ENCODE results near the gene SDHAF3.
"Not testable (repeated sequence)": the region's sequence is repeated elsewhere in the genome, so short reads cannot be mapped to it uniquely, and the experiment has no call there.

Gene SDHAF3

DNA sequence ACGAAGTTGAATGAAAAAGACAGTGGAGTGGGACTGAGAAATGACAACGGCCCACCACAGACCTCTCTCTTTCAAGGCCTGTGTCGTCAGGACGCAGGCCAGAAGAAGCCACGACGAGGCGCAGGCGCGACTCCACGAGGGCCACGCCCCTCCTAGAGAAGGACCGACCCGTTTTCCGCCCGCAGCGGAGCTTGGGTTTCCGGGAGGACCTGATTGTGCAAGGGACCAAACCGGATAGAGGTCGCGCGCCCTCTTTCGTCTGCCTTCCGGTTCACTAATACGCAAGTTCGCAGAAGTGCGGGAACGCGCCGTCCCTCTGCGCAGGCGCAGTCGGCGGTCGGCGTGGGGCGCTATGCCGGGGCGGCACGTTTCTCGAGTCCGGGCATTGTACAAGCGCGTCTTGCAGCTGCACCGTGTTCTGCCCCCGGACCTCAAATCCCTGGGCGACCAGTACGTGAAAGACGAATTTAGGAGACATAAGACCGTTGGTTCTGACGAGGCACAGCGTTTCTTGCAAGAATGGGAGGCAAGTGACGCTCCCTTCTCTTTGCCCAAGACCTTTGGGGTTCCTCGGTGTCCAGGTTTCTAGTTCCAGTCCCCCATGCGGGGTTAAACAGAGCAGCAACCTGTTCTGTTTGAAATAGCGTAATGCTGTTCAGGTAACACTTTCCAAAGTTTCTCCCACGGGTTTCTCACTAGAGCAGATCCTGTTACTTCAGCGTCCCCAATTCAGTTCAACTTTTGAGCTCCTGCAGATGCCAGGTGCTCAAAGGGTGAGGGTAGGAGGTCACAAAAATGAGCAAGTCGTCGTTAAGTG, at the start of gene SDHAF3:
Gene SDHAF3, plus strand, starts transcription at position 327 of the 817 bp plus-strand sequence. Its CDS starts 26 bp downstream, at position 353.
- peak; percentile 74 to 98 (median 93) for DNase-seq

DNA sequence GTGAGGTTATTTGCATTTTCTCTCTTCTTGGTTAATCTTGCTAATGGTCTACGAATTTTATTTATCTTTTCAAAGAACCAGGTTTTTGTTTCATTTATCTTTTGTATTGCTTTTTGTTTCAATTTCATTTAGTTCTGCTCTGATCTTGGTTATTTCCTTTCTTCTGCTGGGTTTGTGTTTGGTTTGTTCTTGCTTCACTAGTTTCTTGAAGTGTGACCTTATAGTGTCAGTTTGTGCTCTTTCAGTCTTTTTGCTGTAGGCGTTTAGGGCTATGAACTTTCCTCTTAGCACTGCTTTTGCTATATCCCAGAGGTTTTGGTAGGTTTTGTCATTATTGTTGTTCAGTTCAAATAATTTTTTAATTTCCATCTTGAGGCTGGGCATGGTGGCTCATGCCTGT, 45.5 kb upstream of the SDHAF3 start:
- not testable (repeated sequence) for DNase-seq

DNA sequence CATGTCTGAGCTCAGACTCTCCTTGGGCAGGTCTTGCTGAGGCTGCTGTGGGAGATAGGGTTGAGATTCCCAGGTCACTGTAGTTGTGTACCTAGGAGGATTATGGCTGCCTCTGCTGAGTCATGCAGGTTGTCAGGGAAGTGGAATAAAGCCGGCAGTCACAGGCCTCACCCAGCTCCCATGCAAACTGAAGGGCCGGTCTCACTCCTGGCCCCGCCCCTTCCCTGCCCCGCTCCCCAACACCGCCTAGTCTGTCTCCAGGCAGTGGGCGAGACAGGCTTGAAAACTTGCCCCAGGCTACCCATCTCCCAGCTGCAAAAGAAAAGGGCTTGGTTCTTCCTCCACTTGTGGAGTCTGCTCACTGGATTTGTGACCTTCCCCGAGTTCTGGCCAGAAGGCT, 41.6 kb upstream of the SDHAF3 start:
- DNase-seq, result no peak

DNA sequence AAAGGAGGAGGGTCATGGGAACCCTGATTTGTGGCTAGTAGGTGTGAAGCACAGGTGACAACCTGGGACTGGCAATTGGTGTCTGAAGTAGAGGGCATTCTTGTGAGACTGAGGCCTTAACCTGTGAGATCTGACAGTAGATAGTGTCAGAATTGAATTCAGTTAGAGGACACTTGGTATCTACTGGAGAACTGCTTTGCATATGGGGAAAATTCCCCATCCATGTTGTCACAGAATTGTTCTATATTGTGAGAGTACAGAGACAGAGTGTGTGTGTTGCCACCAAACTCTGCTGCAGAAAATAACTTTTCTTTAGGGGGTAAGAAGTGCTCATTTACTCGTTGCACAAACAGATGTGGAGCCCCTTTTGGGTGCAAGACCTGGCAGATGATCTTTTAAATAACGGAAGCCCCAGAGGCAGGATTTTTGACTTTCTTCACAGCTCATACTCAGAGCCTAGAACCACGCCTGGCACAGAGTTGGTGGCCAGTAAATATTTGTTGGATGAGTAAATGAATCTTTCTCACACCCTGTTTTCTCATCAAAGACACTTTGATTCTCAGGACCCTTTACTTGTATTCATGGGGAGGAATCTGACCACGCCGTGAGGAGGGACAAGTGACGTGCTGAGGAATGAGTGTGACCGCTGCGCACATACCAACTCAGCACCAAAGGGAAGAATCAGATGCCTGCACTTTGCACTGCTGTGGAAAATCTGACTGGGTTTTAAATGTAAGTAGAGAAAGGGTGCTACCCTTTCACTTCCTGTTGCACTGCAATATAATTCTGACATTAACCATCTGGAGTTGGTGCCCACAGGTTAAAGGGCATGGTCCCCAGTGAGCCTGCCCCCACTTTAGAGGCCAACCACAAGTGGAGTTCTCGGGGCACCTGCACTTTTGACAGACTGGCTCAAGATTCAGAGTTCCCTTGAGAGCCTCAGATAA, 39.2 kb upstream of the SDHAF3 start:
- no peak for DNase-seq

DNA sequence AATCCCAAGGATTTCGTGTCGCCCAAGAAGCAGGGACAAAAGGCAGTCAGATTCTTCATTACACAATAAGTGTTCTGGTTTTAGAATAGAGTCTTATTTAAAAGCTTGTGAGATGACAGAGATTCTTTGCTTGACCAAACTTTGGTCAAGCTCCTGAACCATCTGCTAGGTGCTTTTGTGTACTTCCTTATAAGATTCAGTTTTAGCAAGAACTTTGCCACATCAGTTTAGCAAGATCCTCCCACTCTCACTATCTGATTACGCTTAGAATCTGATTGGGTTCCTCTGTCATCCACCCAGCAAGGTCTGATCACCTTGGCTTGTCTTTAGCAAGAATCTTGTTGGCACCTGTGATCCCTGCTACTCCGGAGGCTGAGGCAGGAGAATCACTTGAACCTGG, 38.2 kb upstream of the SDHAF3 start:
- no peak for DNase-seq

DNA sequence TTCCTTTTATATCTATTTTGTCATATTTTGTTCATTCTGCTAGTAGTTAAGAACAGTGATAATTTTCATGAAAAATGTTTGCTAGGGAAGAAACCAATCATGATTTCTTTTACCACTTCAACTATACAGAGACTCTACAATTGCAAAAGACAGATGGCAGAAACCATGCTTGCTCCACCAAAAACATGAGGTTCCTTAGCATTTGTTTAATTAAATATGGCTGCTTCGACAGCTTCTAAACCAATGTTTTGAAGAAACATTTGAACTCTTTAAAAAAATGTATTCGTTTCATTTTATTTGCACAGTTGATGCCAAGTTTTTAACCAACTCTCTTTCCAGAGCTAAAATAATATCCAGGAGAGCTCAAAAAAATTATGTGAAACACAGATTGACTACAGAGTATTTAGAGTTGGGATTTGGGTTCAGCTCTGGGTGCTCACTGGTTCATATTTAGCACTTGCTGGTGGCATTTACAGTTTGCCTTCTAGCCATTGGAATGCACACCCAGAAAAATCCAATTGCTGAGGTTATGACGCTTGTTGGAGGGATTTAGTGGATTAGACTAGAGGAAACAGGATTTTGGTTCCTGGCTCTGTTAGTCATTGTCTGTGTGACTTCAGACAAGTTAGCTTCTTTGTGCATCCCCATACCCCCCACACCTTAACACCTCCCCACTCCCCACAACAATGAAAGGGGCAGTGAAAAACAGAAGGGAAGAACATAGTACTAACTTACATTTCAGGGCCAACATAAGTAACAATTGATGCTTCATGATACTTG, 35.8 kb upstream of the SDHAF3 start:
- DNase-seq, result no peak

DNA sequence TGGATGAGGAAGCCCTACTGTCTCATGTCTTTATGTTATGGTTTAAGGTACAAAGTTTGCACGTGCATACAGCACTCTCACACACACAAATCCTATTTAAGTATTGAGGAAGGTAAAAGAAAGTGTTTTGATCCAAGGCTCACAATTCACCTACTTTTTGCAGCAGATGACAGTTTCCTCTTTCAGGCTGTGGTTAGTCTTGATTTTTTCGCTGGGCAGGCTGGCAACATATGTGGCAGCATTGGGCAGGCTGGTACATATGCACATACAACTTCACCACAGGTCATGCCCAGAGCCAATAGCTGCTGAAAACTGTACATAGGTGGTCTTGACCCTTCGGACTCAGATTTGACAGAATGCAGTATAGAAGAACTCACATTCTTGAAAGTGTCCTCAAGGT, 29.1 kb upstream of the SDHAF3 start:
- DNase-seq, result no peak

DNA sequence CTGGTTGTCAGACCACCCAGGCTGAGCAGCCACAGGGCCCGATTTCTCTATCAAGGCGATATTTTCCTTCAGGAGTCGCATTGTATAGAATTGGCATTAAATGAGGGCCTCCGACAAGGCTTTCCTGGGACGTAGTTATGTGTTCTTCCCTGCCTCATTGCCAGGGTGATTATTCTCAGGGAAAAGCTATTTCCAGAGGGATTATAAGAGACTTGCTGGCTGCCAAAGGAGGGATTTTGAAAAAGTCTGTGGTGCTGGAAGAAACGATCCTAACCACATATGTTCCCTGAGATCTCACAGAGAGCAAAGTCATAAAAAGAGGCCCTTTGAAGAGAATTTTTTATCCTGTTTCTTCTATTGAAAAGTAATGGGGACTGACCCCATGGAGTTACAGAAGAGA, 27.7 kb upstream of the SDHAF3 start:
- no peak for DNase-seq

DNA sequence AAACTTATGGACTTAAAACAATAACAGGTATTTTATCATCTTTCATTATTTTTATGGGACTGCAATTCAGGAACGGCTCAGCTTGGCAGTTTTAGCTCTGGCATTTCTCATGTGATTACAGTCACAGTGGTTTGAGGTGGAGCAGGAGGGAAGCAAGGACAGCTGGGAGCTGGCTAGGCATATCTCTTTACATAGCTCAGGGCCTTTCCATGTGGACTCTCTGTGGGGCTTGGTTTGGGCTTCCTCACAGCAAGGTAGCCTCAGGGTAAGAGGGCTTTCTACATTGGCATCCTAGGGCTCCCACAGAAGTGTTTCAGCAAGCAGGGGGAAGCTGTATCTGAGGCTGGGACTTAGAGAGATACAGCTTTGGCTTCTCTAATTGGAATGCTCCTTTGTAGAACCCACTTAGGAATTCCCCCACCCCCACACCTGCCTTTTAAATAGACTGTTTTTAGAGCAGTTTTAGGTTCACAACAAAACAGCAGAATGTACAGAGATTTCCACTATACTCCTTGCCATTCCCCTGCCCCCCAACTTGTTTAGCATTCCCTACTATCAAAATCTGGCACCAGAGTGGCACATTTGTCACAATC, 26.6 kb upstream of the SDHAF3 start:
- DNase-seq, result no peak

DNA sequence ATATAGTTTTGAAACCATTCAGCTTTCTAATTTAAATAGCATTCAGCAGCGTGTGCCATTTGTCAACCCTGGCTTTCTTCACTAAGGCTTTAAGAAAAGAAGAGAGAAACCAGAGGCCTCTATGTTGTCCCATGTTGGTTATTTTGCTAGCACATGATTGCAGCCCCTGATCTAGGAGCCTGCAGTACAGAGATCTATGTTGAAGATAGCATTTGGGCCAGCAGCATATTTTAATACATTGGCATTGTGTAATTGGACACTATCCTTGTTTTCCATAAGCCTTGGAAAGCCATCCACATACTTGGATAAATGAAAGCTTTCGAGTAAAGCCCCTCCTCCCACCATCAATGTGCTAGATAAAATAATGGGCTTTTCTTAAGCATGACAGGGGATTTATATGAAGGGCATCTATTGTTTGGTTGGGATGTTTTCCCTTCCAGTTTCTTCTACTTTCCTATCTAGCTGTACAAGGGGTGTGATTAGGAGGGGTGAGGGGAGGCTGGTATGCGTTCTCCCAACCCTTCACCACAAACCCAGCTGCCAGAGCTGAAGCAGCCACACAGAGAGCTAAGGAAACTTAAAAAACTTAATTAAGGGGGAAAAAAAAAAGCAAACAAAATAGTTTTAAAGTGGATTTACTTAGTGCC, 23.1 kb upstream of the SDHAF3 start:
- peak in 3 of 56 donors; percentile 0 to 2 (median 0) for DNase-seq

DNA sequence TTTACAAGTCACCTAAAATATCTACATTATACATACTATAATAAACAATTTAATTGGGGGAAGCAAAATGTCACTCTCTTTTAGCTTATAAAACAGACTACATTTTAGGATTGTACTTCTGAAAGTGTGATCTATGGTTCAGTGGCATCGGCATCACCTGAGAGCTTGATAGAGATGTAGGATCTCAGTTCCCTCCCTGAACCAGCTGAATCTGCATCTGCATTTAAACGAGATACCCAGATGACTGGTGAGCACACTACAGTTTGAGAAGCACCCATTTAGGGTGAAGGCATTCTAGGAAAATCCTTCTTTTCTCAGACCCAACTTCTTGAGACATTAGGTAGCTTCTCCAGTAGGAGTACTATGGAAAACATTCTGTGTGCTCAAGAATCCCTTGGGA, 21.5 kb upstream of the SDHAF3 start:
- no peak for DNase-seq

DNA sequence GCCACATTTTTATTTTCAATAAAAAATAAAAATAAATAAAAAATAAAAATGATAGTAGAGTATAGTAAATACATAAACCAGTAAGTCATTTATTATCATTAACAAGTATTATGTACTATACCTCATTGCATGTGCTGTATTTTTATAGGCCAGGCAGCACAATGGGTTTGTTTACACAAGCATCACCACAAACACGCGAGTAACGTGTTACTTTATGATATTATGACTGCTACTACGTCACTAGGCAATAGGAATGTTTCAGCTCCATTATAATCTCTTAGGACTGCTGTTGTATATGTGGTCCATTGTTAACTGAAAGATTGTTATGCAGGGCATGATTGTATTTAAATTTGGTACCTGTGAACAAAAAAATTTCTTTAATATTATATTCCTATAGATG, 20.8 kb upstream of the SDHAF3 start:
- DNase-seq, result no peak

DNA sequence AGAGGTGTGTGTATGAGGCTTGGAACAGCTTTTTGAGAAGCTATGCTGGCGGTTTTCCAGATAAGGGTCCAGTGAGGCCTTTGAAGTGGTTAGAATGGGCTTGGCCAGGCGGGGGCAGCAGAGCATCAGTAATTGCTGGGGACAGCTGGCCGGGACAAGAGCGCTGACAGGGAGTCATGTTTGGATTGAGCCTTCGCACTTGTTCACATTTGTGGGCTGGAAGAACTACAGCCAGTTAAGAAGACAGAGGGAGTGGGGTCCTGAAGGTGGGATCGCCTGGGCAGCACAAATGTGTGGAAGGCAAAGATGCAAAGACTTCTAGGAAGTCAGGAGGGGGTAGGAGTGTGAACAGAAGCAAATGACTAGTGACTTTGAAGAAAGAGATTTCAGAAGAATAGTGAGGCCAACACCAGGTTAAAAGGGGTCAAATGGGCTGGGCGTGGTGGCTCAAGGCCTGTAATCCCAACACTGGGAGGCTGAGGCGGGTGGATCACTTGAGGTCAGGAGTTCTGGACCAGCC, 12.7 kb upstream of the SDHAF3 start:
- peak in 53 of 56 donors; percentile 7 to 90 (median 63) for DNase-seq

DNA sequence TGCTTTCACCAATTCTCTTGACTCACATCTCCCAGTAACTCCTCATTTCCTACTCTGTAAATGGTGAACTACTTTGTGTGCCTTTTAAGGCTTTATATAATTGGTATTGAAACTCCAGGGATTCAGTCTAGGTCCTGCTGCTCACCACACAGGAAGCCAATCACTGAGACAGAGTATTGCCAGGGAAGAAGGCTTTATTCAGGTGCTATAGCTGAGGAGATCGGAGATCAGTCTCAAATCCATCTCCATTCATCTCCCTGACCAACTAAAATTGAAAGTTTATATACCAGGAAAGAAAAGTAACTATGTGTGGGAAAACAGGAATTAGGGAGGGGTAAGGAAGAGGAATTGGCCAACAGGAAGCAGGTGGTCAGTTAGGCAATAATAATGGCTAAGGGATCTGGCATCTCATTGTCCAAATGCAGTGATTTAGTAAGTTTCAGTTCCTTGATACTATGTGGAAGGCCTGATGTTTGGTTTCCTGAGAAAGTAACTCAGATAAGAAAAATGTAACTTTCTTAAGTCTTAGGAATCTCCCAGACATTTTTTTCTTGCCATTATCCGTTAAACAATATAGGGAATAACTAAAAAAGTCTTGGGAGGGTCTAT, 10.2 kb upstream of the SDHAF3 start:
- DNase-seq, result no peak

DNA sequence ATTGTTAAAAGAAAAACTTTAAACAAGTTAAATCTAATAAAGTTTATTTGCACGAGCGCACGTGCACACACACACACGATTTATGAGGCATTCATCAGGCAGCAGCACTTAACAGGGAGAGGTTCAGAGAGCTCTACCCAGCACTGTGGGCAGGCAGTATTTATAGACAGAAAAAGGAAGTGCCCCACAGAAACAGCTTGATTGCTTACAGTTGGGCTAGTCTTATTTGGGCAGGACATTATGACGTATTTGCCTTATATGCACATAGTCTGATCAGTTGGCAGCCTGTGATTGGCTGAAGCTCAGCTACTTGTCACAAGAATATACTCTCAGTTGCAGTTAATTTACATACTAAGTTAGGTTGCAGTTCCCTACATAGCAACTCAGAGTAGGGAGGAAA, 1.2 kb upstream of the SDHAF3 start:
- peak in 2 of 56 donors; percentile 2 to 23 for DNase-seq

DNA sequence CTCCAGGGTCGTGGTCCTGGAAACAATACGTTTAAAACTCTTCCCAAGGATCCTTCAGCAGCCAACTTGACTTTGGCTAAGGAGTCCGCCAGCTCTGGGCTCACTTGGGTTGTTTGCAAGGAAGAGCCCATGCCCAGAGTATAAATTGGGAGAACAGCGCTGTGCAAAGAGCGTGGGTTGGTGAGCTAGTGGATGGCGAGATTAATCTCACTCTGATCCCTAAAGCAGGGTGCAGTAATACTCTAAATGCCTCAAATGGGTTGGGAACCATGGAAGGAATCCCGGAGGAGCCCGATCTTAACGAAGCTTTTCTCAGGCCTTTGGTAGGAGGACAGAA, 495 bp upstream of the SDHAF3 start:
- peak in 1 of 56 donors; percentile 30 for DNase-seq

DNA sequence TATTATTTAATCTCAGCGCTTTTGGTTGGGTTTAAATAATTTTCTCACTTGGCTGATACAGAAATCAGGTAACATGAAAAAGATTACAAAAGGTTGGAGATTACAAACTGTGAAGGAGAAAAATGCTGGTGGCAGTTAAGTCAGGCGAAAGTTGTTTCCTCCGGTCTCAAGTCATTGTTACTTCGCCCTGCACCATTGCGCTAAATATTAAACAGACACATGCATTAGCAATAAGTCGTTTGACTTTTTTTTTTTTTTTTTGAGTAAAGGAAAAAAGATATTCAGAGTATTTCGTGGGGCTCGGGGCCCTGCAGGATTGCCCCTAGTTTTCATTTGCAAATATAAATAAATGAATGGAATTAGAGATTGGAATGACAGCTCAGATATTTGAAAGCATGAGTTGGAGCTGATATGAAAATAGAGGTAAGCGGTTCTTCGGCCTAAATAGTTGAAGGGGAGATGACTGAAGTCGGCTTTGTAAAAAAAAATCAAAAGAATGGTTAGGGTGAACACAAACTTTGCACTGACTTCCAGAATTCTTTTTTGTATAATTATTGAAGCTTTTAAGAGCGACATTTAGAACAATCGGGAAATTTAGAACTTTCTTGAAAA, 914 bp downstream of the SDHAF3 start:
- DNase-seq, result no peak

DNA sequence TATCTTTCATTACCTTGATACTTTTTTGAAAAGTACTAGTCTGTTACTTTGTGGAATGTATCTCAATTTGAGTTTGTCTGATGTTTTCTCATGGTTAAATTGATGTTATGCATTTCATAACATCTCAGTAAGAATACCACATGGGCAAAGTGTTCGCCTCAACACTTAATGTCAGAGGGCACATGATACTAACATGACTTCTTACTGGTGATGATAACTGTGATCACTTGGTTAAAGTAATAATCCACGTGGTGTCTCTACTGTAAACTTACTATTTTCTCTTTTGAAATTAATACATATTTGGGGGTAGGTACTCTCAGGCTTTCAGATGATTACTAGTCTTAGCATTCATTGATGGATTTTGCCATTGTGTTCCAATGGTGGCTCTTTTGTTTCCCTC, 2.2 kb downstream of the SDHAF3 start:
- no peak for DNase-seq

DNA sequence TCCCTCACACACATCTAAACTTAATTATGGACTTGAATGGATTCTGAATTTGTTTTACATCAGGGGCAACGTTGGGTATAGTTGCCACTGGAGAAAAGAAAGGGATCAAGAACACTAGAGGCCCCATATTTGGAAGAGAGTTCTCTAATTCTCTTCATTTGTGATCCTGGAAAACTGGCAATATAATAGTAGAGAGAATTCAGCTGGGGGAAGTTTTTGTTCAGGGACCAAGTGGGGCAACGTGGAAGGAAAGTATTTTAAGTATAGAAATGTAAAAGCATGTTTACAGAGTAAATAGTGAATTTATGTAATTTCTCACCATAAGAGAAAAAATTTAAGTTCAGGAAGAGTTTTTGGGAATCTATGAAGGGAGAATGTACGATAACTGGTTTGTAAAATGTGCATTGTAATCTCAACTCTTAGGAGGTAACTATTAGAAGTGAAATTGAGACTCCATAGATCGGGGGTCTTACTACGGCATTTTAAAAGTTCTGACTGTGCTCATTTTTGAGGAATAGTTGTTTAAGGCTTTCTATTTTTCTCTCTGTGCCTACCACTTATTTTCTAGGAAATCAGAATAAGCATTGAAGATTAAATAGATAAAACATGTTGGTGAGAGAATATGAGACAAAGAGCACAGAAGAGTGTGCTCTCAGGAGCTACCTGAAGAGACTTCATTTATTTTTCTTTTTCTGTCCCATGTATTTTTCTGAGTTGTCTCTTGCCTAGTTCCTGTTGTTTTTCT, 3.4 kb downstream of the SDHAF3 start:
- no peak for DNase-seq
